K562 (cell line): ENCODE data around the gene FAM117A. TPM values are rescaled to one million over a fixed set of nuclear protein-coding genes. Genes with fewer than 3 reads are reported as not detected.

ENCODE experiments used
- CBX2 ChIP-seq: fragments of 200-600 bp; sonication (generic); IDR thresholded peaks from one replicate; pipeline ENCODE4 v1.6.1; 2012; ENCODE audit warnings: mild to moderate bottlenecking, low read length, inconsistent platforms; ENCODE audit not compliant: insufficient read depth, poor library complexity, severe bottlenecking
- MTA2 ChIP-seq: fragments of 450-650 bp; IDR thresholded peaks from 2 replicates; pipeline ENCODE4 v1.6.1; 2016; ENCODE audit warnings: low read depth
- MTF1 ChIP-seq: fragments of 250-450 bp; sonication (Bioruptor Pico); IDR thresholded peaks from 2 replicates; pipeline ENCODE4 v1.9.0; 2021; ENCODE audit warnings: moderate library complexity, mild to moderate bottlenecking, inconsistent platforms, borderline replicate concordance
- NONO ChIP-seq, 2 experiments: fragments of 200-400 bp in 1 of 2; fragments of 450-650 bp in 1 of 2; formaldehyde crosslinking in 1 of 2; IDR thresholded peaks; 2 replicates each; pipeline ENCODE4 v1.6.1; 2017; ENCODE audit warnings: low read depth in 2 of 2, mild to moderate bottlenecking in 2 of 2, moderate library complexity in 2 of 2, low read length in 1 of 2
- SAP30 ChIP-seq: fragments of 200-600 bp; sonication (generic); IDR thresholded peaks from 2 replicates; pipeline ENCODE4 v1.6.1; 2012; ENCODE audit warnings: borderline replicate concordance, low read depth, mild to moderate bottlenecking, moderate library complexity, low read length, control low read depth, inconsistent platforms; ENCODE audit not compliant: insufficient read depth, poor library complexity, severe bottlenecking
- ZFX ChIP-seq: sonication (generic); formaldehyde crosslinking; IDR thresholded peaks from 2 replicates; pipeline ENCODE4 v1.8.0; 2022; ENCODE audit warnings: mild to moderate bottlenecking, missing genetic modification reagents, moderate library complexity
- ZNF12 ChIP-seq: sonication (generic); formaldehyde crosslinking; IDR thresholded peaks from 2 replicates; pipeline ENCODE4 v1.4.0; 2020; ENCODE audit warnings: mild to moderate bottlenecking, missing genetic modification reagents
- polyA plus RNA-seq, 8 experiments: library from polyadenylated mRNA; depleted of rRNA in 4 of 8; stranded (reverse) in 5 of 8; unstranded in 3 of 8; fragments of >200 nt; fragmentation: Nextera tagmentation in 2 of 8; fragmentation: Illumina TruSeq in 1 of 8; extraction: Ambion mirVana in 2 of 8; extraction: Trizol in 1 of 8; gene quantifications; 2 replicates each; pipeline versions ENCODE4 v1.2.1 to v1.2.3, GENCODE V29; 2011 to 2014; ENCODE audit warnings: inconsistent platforms in 1 of 8, missing spikeins in 1 of 8
- total RNA-seq, 7 experiments: library from RNA; depleted of rRNA in 6 of 7; stranded (reverse); fragments of >200 nt in 6 of 7; fragmentation: Illumina TruSeq in 2 of 7; extraction: Trizol in 2 of 7; gene quantifications; 2 replicates each; pipeline versions ENCODE4 v1.2.1 to v1.2.3, GENCODE V29; 2011 to 2021; ENCODE audit warnings: low replicate concordance in 1 of 7
- TF ChIP-seq, protein P1 (sequence below): fragments of 450-650 bp; formaldehyde crosslinking; IDR thresholded peaks from 2 replicates; pipeline ENCODE4 v1.4.0; 2020; ENCODE audit warnings: mild to moderate bottlenecking, moderate library complexity
- TF ChIP-seq, protein P2 (sequence below): fragments of 250-450 bp; sonication (Bioruptor Pico); IDR thresholded peaks from 2 replicates; pipeline ENCODE4 v1.4.0; 2020; ENCODE audit warnings: borderline replicate concordance
- TF ChIP-seq, protein P3 (sequence below): sonication (generic); formaldehyde crosslinking; IDR thresholded peaks from 2 replicates; pipeline ENCODE4 v1.8.0; 2023; ENCODE audit warnings: mild to moderate bottlenecking, missing genetic modification reagents
- TF ChIP-seq, protein P4 (sequence below): fragments of 450-650 bp; IDR thresholded peaks from 2 replicates; pipeline ENCODE4 v1.6.1; 2017; ENCODE audit warnings: antibody characterized with exemption
- TF ChIP-seq, protein P5 (sequence below), 3 experiments: fragments of 200-800 bp in 1 of 3; sonication (Bioruptor generic) in 1 of 3; sonication (generic) in 1 of 3; formaldehyde crosslinking in 1 of 3; IDR thresholded peaks; 2 replicates each; pipeline versions ENCODE4 v1.6.1 to v1.8.0; 2016 to 2022; ENCODE audit warnings: mild to moderate bottlenecking in 2 of 3, missing compliant biosample characterization in 2 of 3, missing genetic modification characterization in 2 of 3, missing genetic modification reagents in 1 of 3

The FAM117A gene
- total and polyA plus RNA-seq, 9 of the 15 experiments (the other 6 are each of a cell fraction or from before 2014, with no cell fraction given), result 3.1 to 79.7 (median 36.6) TPM

DNA sequence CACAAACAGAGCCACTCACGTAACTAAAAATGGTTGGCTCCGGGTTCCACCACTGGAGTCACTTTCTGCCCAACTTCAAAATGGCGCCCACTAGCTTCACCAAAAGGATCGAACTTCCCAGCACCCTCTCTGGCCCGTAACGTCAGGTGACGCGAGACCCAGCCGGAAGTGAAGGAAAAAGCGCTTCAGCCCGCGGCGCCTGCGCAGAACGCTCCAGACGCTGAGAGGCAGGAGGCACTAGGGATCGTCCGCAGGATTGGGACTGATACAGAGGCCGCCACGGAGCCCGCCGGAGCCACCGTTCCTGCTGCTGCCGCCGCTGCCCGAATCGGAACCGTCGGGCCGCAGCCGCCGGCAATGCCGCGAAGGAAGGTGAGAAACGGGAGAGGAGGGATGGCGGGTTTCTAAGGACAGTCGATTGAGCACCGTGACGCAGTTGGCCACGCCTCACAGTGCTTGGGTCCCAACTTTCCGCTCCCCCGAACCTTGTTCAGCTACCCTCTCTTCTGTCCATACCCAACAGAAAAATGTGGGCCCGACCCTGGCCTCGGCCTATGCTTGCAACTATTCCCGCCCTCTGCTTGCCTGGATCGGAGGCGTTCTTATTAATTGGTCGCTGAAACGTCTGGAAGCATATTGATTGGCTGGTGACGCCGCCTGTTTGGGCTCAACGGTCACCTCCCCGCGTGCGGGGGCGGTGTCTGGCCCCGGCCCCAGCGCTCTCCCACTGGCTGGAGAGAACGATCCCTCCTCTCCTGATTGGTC lies 24.7 kb upstream of the FAM117A start, which contains the start of gene KAT7 (continued):
- TF ChIP-seq, protein P1, sequence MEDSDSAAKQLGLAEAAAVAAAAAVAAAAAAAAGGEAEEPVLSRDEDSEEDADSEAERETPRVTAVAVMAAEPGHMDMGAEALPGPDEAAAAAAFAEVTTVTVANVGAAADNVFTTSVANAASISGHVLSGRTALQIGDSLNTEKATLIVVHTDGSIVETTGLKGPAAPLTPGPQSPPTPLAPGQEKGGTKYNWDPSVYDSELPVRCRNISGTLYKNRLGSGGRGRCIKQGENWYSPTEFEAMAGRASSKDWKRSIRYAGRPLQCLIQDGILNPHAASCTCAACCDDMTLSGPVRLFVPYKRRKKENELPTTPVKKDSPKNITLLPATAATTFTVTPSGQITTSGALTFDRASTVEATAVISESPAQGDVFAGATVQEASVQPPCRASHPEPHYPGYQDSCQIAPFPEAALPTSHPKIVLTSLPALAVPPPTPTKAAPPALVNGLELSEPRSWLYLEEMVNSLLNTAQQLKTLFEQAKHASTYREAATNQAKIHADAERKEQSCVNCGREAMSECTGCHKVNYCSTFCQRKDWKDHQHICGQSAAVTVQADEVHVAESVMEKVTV (CRISPR knock-in tag), result no peak
- TF ChIP-seq NONO (IDR thresholded peaks at IDR 0.05; ENCODE audit: low read depth in 2 of 2, low read length in 1 of 2) (0 out of 4 replicates have a peak, but pooled peaks of 1 of the 2 experiments have one; percentile 13), CBX2 (no peak), MTF1 (no peak), ZNF12 (no peak), SAP30 (peak; percentile 89), ZFX (CRISPR knock-in tag) (peak; percentile 98), MTA2 (no peak)
- TF ChIP-seq, protein P2, sequence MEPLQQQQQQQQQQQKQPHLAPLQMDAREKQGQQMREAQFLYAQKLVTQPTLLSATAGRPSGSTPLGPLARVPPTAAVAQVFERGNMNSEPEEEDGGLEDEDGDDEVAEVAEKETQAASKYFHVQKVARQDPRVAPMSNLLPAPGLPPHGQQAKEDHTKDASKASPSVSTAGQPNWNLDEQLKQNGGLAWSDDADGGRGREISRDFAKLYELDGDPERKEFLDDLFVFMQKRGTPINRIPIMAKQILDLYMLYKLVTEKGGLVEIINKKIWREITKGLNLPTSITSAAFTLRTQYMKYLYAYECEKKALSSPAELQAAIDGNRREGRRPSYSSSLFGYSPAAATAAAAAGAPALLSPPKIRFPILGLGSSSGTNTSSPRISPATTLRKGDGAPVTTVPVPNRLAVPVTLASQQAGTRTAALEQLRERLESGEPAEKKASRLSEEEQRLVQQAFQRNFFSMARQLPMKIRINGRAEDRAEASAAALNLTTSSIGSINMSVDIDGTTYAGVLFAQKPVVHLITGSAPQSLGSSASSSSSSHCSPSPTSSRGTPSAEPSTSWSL (CRISPR knock-in tag), result 0 out of 2 replicates have a peak, but pooled peaks have one; percentile 23
- TF ChIP-seq, protein P3, sequence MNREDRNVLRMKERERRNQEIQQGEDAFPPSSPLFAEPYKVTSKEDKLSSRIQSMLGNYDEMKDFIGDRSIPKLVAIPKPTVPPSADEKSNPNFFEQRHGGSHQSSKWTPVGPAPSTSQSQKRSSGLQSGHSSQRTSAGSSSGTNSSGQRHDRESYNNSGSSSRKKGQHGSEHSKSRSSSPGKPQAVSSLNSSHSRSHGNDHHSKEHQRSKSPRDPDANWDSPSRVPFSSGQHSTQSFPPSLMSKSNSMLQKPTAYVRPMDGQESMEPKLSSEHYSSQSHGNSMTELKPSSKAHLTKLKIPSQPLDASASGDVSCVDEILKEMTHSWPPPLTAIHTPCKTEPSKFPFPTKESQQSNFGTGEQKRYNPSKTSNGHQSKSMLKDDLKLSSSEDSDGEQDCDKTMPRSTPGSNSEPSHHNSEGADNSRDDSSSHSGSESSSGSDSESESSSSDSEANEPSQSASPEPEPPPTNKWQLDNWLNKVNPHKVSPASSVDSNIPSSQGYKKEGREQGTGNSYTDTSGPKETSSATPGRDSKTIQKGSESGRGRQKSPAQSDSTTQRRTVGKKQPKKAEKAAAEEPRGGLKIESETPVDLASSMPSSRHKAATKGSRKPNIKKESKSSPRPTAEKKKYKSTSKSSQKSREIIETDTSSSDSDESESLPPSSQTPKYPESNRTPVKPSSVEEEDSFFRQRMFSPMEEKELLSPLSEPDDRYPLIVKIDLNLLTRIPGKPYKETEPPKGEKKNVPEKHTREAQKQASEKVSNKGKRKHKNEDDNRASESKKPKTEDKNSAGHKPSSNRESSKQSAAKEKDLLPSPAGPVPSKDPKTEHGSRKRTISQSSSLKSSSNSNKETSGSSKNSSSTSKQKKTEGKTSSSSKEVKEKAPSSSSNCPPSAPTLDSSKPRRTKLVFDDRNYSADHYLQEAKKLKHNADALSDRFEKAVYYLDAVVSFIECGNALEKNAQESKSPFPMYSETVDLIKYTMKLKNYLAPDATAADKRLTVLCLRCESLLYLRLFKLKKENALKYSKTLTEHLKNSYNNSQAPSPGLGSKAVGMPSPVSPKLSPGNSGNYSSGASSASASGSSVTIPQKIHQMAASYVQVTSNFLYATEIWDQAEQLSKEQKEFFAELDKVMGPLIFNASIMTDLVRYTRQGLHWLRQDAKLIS (CRISPR knock-in tag), result peak; percentile 24; the same call in 1 of the 2 replicates
- TF ChIP-seq, protein P4, sequence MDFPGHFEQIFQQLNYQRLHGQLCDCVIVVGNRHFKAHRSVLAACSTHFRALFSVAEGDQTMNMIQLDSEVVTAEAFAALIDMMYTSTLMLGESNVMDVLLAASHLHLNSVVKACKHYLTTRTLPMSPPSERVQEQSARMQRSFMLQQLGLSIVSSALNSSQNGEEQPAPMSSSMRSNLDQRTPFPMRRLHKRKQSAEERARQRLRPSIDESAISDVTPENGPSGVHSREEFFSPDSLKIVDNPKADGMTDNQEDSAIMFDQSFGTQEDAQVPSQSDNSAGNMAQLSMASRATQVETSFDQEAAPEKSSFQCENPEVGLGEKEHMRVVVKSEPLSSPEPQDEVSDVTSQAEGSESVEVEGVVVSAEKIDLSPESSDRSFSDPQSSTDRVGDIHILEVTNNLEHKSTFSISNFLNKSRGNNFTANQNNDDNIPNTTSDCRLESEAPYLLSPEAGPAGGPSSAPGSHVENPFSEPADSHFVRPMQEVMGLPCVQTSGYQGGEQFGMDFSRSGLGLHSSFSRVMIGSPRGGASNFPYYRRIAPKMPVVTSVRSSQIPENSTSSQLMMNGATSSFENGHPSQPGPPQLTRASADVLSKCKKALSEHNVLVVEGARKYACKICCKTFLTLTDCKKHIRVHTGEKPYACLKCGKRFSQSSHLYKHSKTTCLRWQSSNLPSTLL, result peak; percentile 89
- TF ChIP-seq, protein P5, sequence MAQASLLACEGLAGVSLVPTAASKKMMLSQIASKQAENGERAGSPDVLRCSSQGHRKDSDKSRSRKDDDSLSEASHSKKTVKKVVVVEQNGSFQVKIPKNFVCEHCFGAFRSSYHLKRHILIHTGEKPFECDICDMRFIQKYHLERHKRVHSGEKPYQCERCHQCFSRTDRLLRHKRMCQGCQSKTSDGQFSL (CRISPR knock-in tag; IDR thresholded peaks at IDR 0.05), result no peak
- TF ChIP-seq, protein P5 (tag; IDR thresholded peaks at IDR 0.05), result no peak
